AG04449 (cell line): ENCODE data around the gene KPNB1.

Experiments
- CTCF ChIA-PET: fragments of 350-600 bp; formaldehyde crosslinking; extraction: SDS; loops from one replicate; lab custom pipeline; 2021; ENCODE audit warnings: antibody characterized with exemption; lab: Yijun Ruan, JAX
- POLR2A ChIA-PET: fragments of 400-600, 350-600 bp; formaldehyde crosslinking; extraction: SDS; loops from one replicate; lab custom pipeline; 2020; ENCODE audit warnings: antibody characterized with exemption, inconsistent platforms; lab: Yijun Ruan, JAX
- DNase-seq: peaks from one replicate; pipeline ENCODE4 v3.0.0-alpha.2; 2010; ENCODE audit warnings: low read depth, low spot score
- H3K4me3 ChIP-seq: 2 replicates; pipeline ENCODE4 v1.5.1; 2011; ENCODE audit warnings: low read depth, mild to moderate bottlenecking, control low read depth, low read length
- CTCF ChIP-seq: IDR thresholded peaks from one replicate; pipeline ENCODE4 v1.5.1; 2011; ENCODE audit warnings: mild to moderate bottlenecking, moderate library complexity, low read length, control low read depth, inconsistent platforms; ENCODE audit not compliant: insufficient read depth; ENCODE audit errors: missing control alignments

KPNB1 gene

DNA sequence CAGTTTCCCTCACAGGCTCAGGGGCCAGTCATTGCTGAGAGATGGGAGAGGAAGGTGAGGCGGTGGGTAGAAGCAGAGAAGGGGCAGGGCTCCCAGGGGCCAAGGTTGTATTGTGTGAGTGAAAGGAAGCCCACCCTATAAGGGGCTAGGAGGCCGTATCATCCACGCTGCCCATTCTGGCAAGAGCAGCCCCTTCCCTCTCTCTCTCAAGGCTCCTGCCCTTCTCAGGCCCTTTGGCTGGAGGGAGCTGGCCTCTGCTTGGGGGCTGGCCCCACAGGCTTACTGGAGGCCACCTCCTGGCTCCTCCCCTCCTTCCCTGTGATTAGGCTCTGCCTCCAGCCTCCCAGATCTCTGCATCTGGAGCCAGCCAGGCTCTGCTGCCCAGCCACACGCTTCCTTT, 51.9 kb downstream of the KPNB1 start:
- ChIA-PET POLR2A (no interaction called here), CTCF (interaction anchor here (1.3 to 6.4 kb wide), 5 partner anchors 8 to 101 kb away, joined by 5 to 104 read pairs (median 27); no protein-coding TSS in a partner anchor)
- TF ChIP-seq CTCF = no peak
- no peak overlapping the region for H3K4me3 ChIP-seq
- DNase-seq = no peak

- POLR2A ChIA-PET = no interaction called here
- CTCF ChIA-PET = interaction anchor here (6.4 kb wide), 1 partner anchor 15 kb away, joined by 62 read pairs; no protein-coding TSS in a partner anchor
- no peak for DNase-seq
- no peak for TF ChIP-seq CTCF
- no peak overlapping the region for H3K4me3 ChIP-seq
Observed at GRCh38 chr17:47702391-47702995, 52.8 kb downstream of the KPNB1 start.

GRCh38 chr17:47703191-47703591, 53.5 kb downstream of the KPNB1 start:
- ChIA-PET POLR2A (no interaction called here), CTCF (no interaction called here)
- no peak for DNase-seq
- no peak for TF ChIP-seq CTCF
- no peak overlapping the region for H3K4me3 ChIP-seq

DNA sequence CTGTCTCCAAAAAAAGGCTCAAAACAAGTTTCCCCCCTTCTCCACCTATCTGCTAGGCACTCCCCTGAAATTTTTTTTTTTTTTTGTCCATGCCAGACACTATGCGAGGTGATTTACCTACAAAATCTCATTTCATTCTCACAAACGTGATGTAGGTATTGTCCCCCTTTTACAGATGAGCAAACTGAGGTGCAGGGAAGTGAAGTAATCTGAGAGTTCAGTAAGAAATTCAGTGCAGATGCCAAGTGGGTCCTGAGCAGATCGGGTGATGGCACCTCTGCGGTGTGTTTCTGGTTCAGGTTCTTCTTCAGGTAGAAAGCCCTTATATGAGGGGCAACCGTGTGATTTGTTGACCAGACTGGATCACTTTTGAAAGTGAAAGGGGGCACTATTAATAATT, 54.0 kb downstream of the KPNB1 start:
- CTCF ChIA-PET = interaction anchor here (1.3 kb wide), 1 partner anchor 8 kb away, joined by 7 read pairs; the partner anchor contains the start of gene TBKBP1
- POLR2A ChIA-PET = no interaction called here
- no peak for DNase-seq
- no peak overlapping the region for H3K4me3 ChIP-seq
- no peak for TF ChIP-seq CTCF

- TF ChIP-seq CTCF = no peak
- ChIA-PET CTCF (interaction anchor here (1.0 to 1.3 kb wide), 2 partner anchors 9 to 11 kb away, joined by 3 to 7 read pairs; partner anchors contain the start of gene TBKBP1), POLR2A (no interaction called here)
- DNase-seq = no peak
- no peak overlapping the region for H3K4me3 ChIP-seq
Observed at GRCh38 chr17:47704116-47704515, 54.4 kb downstream of the KPNB1 start.

DNA sequence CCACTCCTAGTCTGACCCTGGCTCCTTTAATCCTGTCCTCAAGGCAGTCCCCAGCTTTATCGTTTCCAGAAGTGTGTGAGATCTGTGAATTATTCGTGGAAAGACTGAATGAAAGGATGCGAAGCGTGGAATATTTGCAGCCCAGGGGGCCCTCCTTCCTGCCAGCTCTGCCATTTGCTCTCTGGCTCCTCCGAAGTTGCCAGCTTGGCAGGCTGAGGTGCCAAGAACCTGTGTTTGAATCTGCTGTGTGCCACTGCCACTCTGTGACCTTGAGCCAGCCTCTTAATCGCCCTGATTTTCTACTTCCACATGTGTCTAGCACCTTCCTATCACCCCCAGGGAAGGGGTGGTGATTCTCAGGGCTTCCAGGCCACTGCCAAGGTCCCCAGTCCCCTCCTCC, 55.0 kb downstream of the KPNB1 start:
- no peak for DNase-seq
- ChIA-PET CTCF (interaction anchor here (1.0 to 1.4 kb wide), 3 partner anchors 9 to 10 kb away, joined by 3 to 7 read pairs (median 4); partner anchors contain the start of gene TBKBP1), POLR2A (no interaction called here)
- no peak for TF ChIP-seq CTCF
- no peak overlapping the region for H3K4me3 ChIP-seq
